HepG2 (cell line): ENCODE data around the gene DCDC2.

Source experiments
- ATF1 ChIP-seq: IDR thresholded peaks from 2 replicates; pipeline ENCODE4 v1.6.1; 2016; ENCODE audit warnings: mild to moderate bottlenecking, control low read depth
- CREB1 ChIP-seq, 2 experiments: fragments of 450-650 bp in 1 of 2; IDR thresholded peaks; 2 replicates each; pipeline ENCODE4 v1.6.1; 2016 to 2017; ENCODE audit warnings: control low read depth in 1 of 2, mild to moderate bottlenecking in 1 of 2, missing compliant biosample characterization in 1 of 2, missing genetic modification characterization in 1 of 2
- EZH2 ChIP-seq: conservative IDR thresholded peaks from 2 replicates; pipeline ENCODE4 v1.6.1; 2012; ENCODE audit warnings: mild to moderate bottlenecking, low read depth, low read length, moderate library complexity
- HOXA7 ChIP-seq: sonication (generic); formaldehyde crosslinking; IDR thresholded peaks from 2 replicates; pipeline ENCODE4 v1.8.1; 2022; ENCODE audit warnings: mild to moderate bottlenecking, missing genetic modification reagents, moderate library complexity
- NFIC ChIP-seq: IDR thresholded peaks from 2 replicates; pipeline ENCODE4 v1.6.1; 2012; ENCODE audit warnings: mild to moderate bottlenecking, low read length, inconsistent platforms

DNA sequence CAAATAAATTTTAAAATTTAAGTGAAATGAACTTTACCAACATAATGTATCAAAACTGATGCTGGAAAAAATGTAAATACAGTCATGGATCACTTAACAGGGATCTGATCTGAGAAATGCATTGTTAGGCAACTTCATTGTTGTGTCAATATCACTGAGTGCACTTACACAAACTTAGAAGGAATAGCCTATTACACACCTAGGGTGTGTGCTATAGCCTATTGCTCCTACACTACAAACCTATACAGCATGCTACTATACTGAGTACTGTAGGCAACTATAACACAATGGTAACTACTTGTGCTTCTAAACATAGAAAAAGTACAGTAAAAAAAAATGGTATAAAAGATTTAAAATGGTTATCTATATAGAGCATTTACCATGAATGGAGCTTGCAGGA, 104.5 kb downstream of the DCDC2 start:
- TF ChIP-seq NFIC (no peak), CREB1 (IDR thresholded peaks at IDR 0.05) (no peak), CREB1 (CRISPR knock-in tag; IDR thresholded peaks at IDR 0.05) (no peak), ATF1 (CRISPR knock-in tag) (no peak), EZH2 (no peak), HOXA7 (CRISPR knock-in tag) (no peak)
